ENCODE results near the gene RNF217.

DNA sequence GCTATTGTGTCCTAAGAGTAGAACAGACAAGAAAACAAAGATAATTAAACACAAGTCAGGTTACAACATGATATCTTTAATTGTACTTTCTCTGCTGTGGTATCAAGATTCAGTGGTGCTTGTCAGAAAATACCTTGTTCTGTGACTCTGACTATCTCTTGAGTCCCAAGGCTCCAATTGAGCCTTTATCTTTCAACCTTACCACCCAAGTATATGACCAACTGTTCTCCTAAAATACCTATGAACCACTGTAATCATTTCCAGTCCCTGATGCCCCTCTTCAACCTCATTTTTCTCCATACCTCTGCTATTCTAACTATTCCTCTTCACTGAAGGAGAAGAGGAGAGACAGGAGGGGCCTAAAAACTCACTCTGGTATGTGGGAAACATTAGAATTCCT, 124.5 kb downstream of the RNF217 start:
- TF ChIP-seq CTCF (conservative IDR thresholded peaks at IDR 0.05 in 1 of 2, IDR thresholded peaks at IDR 0.05 in 1 of 2; ENCODE audit: extremely low read depth in 1 of 2, insufficient read depth in 1 of 2, low read depth in 1 of 2, low read length in 2 of 2), result no peak
- no peak for TF ChIP-seq EZH2 (IDR thresholded peaks at IDR 0.05; ENCODE audit: borderline replicate concordance, low read length)
